Activated CD8-positive, alpha-beta memory T cell treated with anti-CD3 and anti-CD28 coated beads, Interleukin-2, amount 50 U/mL, for 24 hours (primary cell): ENCODE measurements around the gene SLC34A2.
"Not testable (repeated sequence)": the region's sequence is repeated elsewhere in the genome, so short reads cannot be mapped to it uniquely, and the experiment has no call there.

ENCODE experiments used
- DNase-seq: peaks from one replicate; pipeline ENCODE4 v3.0.0-alpha.2; 2020; ENCODE audit errors: extremely low read depth

The SLC34A2 gene

GRCh38 chr4:25658777-25659176 lies 3.1 kb downstream of the SLC34A2 start:
- DNase-seq = no peak

DNA sequence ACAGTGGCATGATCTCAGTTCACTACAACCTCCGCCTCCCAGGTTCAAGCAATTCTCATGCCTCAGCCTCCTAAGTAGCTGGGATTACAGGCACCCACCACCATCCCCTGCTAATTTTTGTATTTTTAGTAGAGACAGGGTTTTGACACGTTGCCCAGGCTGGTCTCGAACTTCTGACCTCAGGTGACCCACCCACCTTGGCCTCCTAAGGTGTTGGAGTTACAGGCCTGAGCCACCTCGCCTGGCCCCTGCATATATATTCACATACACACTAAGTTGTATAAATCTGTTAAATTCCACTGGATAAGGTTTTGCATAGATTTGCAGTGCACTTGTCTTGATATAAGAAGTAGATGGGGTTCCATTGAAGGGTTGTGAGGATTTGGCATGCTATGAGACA lies 5.8 kb downstream of the SLC34A2 start:
- DNase-seq = not testable (repeated sequence)

DNA sequence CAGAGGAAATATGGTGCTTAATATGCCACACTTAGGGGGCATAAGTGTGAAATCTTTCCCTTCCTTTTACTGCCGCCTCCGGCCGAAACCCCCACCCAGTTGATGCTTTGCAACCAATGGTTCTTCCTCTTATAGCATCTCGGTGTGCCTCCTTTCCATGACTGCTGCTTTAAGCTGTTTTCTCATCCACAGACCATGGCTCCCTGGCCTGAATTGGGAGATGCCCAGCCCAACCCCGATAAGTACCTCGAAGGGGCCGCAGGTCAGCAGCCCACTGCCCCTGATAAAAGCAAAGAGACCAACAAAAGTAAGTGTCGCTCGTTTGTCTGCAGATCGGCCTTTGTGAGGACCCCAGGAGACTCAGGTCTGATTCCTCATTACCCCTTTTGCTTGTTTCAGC lies 6.7 kb downstream of the SLC34A2 start:
- no peak for DNase-seq

DNA sequence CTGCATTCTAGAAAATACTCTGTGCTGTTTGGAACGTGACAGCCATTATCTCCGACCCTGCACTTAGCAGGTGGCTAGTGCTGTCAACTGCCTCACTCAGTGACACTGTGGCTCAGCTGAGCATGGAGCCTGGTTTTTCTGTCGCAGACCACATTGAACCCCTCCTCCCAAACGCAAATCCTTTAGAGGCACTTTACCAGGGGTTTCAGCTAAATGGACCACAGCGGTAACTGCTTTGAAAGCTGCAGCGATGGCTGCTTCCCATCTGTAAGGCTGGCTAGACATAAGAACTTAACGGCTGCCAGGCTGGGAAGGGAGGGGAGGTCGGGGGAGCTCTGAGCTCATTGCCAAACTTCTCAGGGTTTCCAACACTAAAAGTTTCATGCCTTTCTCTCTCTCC lies 8.1 kb downstream of the SLC34A2 start:
- no peak for DNase-seq

DNA sequence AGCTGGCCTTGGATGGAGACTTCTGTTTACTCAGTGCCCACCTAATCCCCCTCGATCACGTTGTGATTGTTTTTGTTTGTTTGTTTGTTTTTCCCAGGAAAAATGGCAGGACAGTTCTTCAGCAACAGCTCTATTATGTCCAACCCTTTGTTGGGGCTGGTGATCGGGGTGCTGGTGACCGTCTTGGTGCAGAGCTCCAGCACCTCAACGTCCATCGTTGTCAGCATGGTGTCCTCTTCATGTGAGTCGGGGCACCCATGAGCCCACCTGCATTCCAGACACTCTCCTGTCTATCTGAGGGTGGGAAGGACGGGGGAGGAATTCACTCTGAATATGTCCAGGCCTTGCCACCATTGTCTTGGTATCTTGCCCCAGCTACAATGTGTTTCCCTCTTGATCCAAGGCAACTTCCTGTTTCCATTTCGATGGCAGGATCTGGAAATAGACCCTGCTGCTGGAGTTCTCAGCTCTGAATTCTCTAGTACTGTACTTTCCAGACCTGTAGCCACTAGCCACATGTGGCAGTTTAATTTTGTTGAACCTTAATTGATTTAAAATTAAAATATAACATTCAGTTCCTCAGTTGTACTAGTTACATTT lies 10.5 kb downstream of the SLC34A2 start:
- DNase-seq = no peak

DNA sequence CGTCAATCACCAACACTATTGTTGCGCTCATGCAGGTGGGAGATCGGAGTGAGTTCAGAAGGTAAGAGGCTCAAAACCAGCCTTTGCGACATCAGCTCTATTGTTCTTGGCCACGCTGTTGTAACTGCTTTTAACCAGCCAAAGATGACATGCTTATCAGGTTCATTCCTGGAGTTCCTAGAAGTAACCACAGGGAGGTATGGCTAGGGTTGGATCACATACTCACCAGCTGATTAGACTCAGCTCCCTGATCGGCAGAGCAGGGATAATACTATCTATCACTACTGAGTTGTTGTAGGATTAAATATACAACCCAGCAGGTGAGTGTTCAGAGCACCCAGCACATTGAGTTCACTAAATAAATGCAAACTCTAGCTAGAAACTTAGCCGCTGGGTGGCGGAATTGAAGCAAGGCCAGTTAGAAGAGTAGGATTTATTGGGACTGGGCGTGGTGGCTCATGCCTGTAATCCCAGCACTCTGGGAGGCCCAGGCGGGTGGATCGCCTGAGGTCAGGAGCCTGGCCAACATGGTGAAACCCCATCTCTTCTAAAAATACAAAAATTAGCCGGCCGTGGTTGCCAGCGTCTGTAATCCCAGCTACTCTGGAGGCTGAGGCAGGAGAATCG lies 12.4 kb downstream of the SLC34A2 start:
- no peak for DNase-seq

- DNase-seq = no peak
These were observed 15.3 kb downstream of the SLC34A2 start for GRCh38 chr4:25670991-25671390.

DNA sequence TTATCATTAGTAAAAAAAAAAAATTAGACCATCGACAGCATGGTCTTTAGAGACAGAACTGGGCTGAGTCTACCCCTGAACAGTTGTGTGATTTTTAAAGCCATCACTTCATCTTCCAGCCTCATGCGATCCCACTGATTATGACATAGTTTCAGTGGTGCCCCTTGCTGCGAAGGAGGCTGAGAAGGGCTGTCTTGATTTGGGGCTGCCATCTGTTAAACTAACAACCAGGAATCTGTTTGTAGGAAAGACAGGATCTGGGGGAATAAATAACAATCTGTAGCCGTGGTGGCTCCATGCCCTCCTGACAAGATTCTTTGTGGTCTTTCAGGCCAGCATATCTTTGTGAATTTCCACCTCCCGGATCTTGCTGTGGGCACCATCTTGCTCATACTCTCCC lies 17.1 kb downstream of the SLC34A2 start:
- no peak for DNase-seq

- DNase-seq = no peak
These were observed 18.7 kb downstream of the SLC34A2 start for GRCh38 chr4:25674386-25674785.

- DNase-seq = no peak
These were observed 20.6 kb downstream of the SLC34A2 start for GRCh38 chr4:25676221-25676620.

DNA sequence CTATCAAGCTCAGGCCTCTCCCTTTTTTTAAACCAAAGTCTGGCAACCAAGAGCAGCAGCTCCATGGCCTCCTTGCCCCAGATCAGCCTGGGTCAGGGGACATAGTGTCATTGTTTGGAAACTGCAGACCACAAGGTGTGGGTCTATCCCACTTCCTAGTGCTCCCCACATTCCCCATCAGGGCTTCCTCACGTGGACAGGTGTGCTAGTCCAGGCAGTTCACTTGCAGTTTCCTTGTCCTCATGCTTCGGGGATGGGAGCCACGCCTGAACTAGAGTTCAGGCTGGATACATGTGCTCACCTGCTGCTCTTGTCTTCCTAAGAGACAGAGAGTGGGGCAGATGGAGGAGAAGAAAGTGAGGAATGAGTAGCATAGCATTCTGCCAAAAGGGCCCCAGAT lies 21.5 kb downstream of the SLC34A2 start:
- DNase-seq = no peak

GRCh38 chr4:25677943-25678342 lies 22.3 kb downstream of the SLC34A2 start:
- DNase-seq = no peak

GRCh38 chr4:25687773-25688172 lies 32.1 kb downstream of the SLC34A2 start:
- DNase-seq = no peak

GRCh38 chr4:25694466-25694865 lies 38.8 kb downstream of the SLC34A2 start:
- no peak for DNase-seq

- DNase-seq = no peak
These were observed 40.8 kb downstream of the SLC34A2 start for GRCh38 chr4:25696409-25696808.

GRCh38 chr4:25697516-25697915 lies 41.9 kb downstream of the SLC34A2 start:
- no peak for DNase-seq

DNA sequence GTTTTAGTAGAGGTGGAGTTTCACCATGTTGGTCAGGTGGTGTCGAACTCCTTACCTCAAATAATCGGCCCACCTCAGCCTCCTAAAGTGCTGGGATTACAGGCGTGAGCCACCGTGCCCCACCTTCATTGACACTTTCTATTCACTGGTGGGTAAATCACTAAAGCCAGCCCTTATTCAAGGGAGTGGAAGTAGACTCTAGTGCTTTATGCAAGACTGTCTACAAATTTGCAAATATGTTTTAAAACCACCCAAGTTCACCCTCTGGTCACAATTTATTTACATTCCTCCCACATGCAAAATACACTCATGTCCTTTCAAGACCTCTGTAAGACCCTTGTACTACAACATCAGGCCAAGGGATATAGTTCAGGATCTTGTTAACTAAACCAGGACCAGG lies 45.0 kb downstream of the SLC34A2 start:
- no peak for DNase-seq

DNA sequence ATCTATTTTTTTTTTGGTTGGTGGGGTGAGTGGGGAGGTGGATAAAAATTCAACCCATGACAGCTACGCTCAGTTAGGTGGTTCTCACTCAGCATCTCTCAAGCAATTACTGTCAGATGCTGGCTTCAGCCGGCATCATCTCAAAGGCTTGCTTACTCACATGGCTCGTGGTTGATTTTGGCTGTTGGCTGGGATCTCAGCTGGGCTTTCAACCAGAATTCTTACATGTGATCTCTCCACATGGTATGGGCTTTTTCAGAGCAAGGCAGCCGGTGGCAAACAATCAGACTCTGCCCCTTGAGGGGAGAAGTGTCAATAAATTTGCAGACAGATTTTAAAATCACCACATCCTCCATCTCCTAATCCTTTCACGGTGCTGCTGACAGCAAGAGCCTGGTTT lies 47.2 kb downstream of the SLC34A2 start:
- DNase-seq = no peak

- no peak for DNase-seq
These were observed 48.2 kb downstream of the SLC34A2 start for GRCh38 chr4:25703731-25704388.

DNA sequence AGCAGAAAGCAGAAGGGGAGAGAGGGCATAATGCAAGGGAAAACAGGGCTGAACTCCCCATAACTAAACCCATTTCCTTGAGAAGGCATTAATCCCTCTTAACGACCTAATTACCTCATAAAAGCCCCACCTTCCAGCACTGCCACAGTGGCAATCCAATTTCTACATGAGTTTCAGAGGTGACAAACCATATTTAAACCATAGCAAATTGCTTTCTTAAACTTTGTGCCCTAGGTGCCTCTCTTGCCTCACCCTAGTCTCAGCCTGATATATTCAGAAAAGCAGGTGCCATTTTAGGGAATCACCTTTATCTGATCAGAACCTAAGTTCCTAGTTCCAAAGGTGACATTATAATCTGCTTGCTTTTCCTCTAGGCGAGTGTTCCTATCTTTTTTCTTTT lies 48.9 kb downstream of the SLC34A2 start:
- DNase-seq = no peak

DNA sequence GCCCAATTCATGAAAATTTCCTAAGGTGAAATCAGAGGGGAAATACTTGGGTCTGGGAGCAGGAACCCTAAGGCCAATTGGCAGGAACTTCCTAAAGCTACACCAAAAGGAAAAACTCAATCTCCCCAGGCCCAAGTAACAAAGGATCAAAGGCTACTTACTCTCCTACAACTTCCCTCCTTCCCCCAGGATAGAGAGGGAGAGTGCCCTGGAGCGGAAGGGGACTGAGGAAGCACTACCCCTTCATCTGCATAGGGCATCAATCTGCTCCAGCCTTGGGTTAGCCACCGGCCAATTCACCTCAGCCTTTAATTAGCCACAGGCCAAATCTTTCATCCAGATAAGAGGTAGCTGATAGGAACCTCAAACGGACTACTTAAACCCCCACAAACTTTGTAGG lies 55.0 kb downstream of the SLC34A2 start:
- DNase-seq = no peak

DNA sequence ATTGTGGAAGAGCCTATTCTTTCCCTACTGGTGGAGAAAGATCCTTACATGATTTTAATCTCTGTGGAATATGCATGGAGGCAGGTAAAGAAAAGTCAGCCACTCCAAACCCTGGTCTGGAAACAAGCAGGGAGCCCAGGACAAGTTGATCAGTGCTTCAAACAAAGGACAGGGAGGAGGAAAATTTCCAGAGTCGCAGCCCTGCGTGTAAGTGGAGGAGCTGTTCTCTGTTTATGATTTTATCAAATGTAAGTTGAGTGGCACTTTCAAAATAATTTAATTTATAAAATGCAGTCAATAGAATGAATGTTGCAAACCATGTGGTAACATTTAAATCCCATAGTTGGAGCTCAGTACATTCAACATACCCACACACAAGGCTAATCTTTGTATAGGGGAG lies 57.0 kb downstream of the SLC34A2 start:
- DNase-seq = no peak

- no peak for DNase-seq
These were observed 58.2 kb downstream of the SLC34A2 start for GRCh38 chr4:25713812-25714211.

GRCh38 chr4:25722964-25723363 lies 67.3 kb downstream of the SLC34A2 start:
- DNase-seq = no peak
